WTC11 (cell line): ENCODE data around the gene PIGR. TPM values are rescaled to one million over a fixed set of nuclear protein-coding genes. Genes with fewer than 3 reads are reported as not detected.

Experiments used
- ATAC-seq: fragments of 200-7000 bp; cut with Tn5 transposase; 2 replicates; pipeline ENCODE4 v1.10.0; 2021; ENCODE audit warnings: mild to moderate bottlenecking, moderate library complexity
- CTCF ChIA-PET: fragments of 300-600 bp; sonication (Branson Sonifier 250); formaldehyde crosslinking; loops from one replicate; lab custom pipeline; 2021; ENCODE audit warnings: antibody characterized with exemption; lab: Charles Lee
- POLR2A ChIA-PET: fragments of 350-600 bp; sonication (Branson Sonifier 250); formaldehyde crosslinking; loops from one replicate; lab custom pipeline; 2021; ENCODE audit warnings: antibody characterized with exemption; lab: Charles Lee
- DNase-seq: peaks from one replicate; pipeline ENCODE4 v3.0.0; 2021; ENCODE audit warnings: low spot score
- H3K27ac Mint-ChIP-seq: 2 replicates; pipeline ENCODE4 v1.8.0; 2021; ENCODE audit warnings: mixed read lengths
- H3K27me3 Mint-ChIP-seq: 2 replicates; pipeline ENCODE4 v1.8.0; 2021; ENCODE audit warnings: low read depth, mild to moderate bottlenecking, moderate library complexity, mixed read lengths
- H3K36me3 Mint-ChIP-seq: 2 replicates; pipeline ENCODE4 v1.8.0; 2021; ENCODE audit warnings: mixed read lengths
- H3K4me1 Mint-ChIP-seq: 2 replicates; pipeline ENCODE4 v1.8.0; 2022; ENCODE audit warnings: mixed read lengths
- H3K4me3 Mint-ChIP-seq: 2 replicates; pipeline ENCODE4 v1.8.0; 2021; ENCODE audit warnings: mild to moderate bottlenecking, moderate library complexity, mixed read lengths
- H3K9me3 Mint-ChIP-seq: 2 replicates; pipeline ENCODE4 v1.8.0; 2021; ENCODE audit warnings: mixed read lengths
- FOXP1 ChIP-seq: sonication (generic); formaldehyde crosslinking; IDR thresholded peaks from 2 replicates; pipeline ENCODE4 v1.8.0; 2022; ENCODE audit warnings: missing genetic modification reagents, mild to moderate bottlenecking, moderate library complexity, borderline replicate concordance
- MYBL2 ChIP-seq: sonication (generic); formaldehyde crosslinking; IDR thresholded peaks from 2 replicates; pipeline ENCODE4 v1.8.1; 2023; ENCODE audit warnings: mild to moderate bottlenecking, moderate library complexity, missing genetic modification reagents
- NFATC4 ChIP-seq: fragments of 250-450 bp; sonication (Bioruptor Pico); IDR thresholded peaks from 2 replicates; pipeline ENCODE4 v1.9.0; 2021; ENCODE audit warnings: mild to moderate bottlenecking
- PRRX2 ChIP-seq: fragments of 250-450 bp; sonication (Bioruptor Pico); IDR thresholded peaks from 2 replicates; pipeline ENCODE4 v1.8.0; 2021; ENCODE audit warnings: mild to moderate bottlenecking
- SMAD3 ChIP-seq: sonication (generic); formaldehyde crosslinking; IDR thresholded peaks from 2 replicates; pipeline ENCODE4 v1.8.0; 2022; ENCODE audit warnings: missing genetic modification reagents, mild to moderate bottlenecking, borderline replicate concordance
- TCF7 ChIP-seq: sonication (generic); formaldehyde crosslinking; IDR thresholded peaks from 2 replicates; pipeline ENCODE4 v1.8.0; 2022; ENCODE audit warnings: mild to moderate bottlenecking, low read depth, missing genetic modification reagents, moderate library complexity
- TP53 ChIP-seq: sonication (generic); formaldehyde crosslinking; IDR thresholded peaks from 2 replicates; pipeline ENCODE4 v1.8.1; 2023; ENCODE audit warnings: mild to moderate bottlenecking, missing genetic modification reagents
- ZNF396 ChIP-seq: fragments of 250-450 bp; sonication (Bioruptor Pico); IDR thresholded peaks from 2 replicates; pipeline ENCODE4 v1.8.0; 2021; ENCODE audit warnings: mild to moderate bottlenecking, moderate library complexity, borderline replicate concordance
- ZNF532 ChIP-seq: fragments of 250-450 bp; sonication (Bioruptor Pico); IDR thresholded peaks from 2 replicates; pipeline ENCODE4 v1.9.0; 2021; ENCODE audit warnings: mild to moderate bottlenecking, borderline replicate concordance
- total RNA-seq: library from RNA; stranded (reverse); gene quantifications from 3 replicates; pipeline ENCODE4 v1.2.3, GENCODE V29; 2021
- TF ChIP-seq, protein P1 (sequence below): sonication (generic); formaldehyde crosslinking; IDR thresholded peaks from 2 replicates; pipeline ENCODE4 v1.8.1; 2023; ENCODE audit warnings: mild to moderate bottlenecking, moderate library complexity, missing genetic modification reagents
- TF ChIP-seq, protein P2 (sequence below): sonication (generic); formaldehyde crosslinking; IDR thresholded peaks from 2 replicates; pipeline ENCODE4 v1.8.1; 2023; ENCODE audit warnings: mild to moderate bottlenecking, missing genetic modification reagents
- TF ChIP-seq, protein P3 (sequence below): sonication (generic); formaldehyde crosslinking; IDR thresholded peaks from 2 replicates; pipeline ENCODE4 v1.8.0; 2022; ENCODE audit warnings: mild to moderate bottlenecking, missing genetic modification reagents

Gene PIGR
- total RNA-seq, 1 experiment from 2014 or later, result 1.9 TPM

DNA sequence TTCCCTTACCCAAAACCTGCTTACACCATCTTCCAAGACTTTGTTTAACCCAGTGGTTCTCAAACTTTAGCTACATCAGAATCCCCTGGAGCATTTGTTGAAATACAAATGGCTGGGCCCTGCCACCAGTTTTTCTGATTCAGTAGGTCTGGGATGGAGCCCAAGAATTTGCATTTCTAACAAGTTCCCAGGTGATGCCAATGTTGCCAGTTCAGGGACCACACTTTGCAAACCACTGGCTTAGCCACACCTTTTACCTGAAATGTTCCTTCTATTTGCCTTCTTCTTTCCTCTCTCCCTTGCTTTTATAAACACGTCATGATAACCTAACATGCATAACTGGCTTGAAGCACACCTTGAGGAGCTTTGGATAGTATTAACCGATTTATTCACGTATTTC is 40.1 kb upstream of the PIGR start (continued):
- TF ChIP-seq MYBL2 (CRISPR knock-in tag), result no peak
- no peak for TF ChIP-seq TCF7 (CRISPR knock-in tag)
- no peak for TF ChIP-seq SMAD3 (CRISPR knock-in tag)
- no peak for TF ChIP-seq PRRX2 (CRISPR knock-in tag)
- TF ChIP-seq TP53 (CRISPR knock-in tag), result no peak
- no peak for TF ChIP-seq ZNF396 (CRISPR knock-in tag)
- TF ChIP-seq, protein P1, sequence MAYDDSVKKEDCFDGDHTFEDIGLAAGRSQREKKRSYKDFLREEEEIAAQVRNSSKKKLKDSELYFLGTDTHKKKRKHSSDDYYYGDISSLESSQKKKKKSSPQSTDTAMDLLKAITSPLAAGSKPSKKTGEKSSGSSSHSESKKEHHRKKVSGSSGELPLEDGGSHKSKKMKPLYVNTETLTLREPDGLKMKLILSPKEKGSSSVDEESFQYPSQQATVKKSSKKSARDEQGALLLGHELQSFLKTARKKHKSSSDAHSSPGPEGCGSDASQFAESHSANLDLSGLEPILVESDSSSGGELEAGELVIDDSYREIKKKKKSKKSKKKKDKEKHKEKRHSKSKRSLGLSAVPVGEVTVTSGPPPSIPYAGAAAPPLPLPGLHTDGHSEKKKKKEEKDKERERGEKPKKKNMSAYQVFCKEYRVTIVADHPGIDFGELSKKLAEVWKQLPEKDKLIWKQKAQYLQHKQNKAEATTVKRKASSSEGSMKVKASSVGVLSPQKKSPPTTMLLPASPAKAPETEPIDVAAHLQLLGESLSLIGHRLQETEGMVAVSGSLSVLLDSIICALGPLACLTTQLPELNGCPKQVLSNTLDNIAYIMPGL (CRISPR knock-in tag), result no peak
- TF ChIP-seq, protein P2, sequence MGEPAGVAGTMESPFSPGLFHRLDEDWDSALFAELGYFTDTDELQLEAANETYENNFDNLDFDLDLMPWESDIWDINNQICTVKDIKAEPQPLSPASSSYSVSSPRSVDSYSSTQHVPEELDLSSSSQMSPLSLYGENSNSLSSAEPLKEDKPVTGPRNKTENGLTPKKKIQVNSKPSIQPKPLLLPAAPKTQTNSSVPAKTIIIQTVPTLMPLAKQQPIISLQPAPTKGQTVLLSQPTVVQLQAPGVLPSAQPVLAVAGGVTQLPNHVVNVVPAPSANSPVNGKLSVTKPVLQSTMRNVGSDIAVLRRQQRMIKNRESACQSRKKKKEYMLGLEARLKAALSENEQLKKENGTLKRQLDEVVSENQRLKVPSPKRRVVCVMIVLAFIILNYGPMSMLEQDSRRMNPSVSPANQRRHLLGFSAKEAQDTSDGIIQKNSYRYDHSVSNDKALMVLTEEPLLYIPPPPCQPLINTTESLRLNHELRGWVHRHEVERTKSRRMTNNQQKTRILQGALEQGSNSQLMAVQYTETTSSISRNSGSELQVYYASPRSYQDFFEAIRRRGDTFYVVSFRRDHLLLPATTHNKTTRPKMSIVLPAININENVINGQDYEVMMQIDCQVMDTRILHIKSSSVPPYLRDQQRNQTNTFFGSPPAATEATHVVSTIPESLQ (CRISPR knock-in tag), result no peak
- TF ChIP-seq FOXP1 (CRISPR knock-in tag), result no peak
- no peak for TF ChIP-seq NFATC4 (CRISPR knock-in tag)

DNA sequence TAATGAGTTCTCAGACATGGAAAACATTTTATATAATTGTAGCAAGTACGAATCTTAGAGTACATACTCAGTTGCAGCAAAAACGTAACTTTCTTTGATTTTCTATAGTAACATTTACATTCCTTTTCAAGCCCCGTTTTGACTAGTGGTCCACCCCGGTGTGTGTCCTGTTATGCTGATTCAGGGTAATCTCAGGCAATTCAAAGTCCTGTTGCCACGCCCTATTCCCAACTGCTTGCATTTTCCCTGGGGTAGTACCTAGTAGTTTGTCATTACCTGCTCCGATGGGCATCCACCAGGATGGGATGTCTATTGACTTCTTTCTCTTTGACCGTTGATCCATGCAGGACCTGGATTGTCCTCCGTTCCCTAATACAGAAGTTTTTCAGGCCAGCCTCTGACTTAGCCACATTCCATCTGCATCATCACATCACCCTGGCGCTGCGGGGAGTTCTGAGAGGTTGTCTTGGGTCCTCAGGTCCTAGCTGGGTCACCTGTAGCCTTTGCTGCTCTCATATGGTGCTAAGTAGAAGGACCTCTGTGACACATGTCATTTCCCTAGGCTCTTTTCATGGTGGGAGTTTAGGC is 39.0 kb upstream of the PIGR start:
- DNase-seq, result no peak
- CTCF ChIA-PET, result interaction anchor here (0.7 kb wide), 1 partner anchor 251 kb away, joined by 3 read pairs; no protein-coding TSS in a partner anchor

More for the DNA sequence above, 39.0 kb upstream of the PIGR start:
- H3K36me3 Mint-ChIP-seq, result no peaks in the 10 kb centered on the region
- POLR2A ChIA-PET, result no interaction called here
- H3K27me3 Mint-ChIP-seq, result peaks cover 57% of the 10 kb centered on the region
- 0 out of 2 replicates have a peak overlapping the region, but pooled peaks have one; percentile 7 for H3K4me3 Mint-ChIP-seq
- no peak for TF ChIP-seq ZNF532 (CRISPR knock-in tag)
- TF ChIP-seq, protein P3, sequence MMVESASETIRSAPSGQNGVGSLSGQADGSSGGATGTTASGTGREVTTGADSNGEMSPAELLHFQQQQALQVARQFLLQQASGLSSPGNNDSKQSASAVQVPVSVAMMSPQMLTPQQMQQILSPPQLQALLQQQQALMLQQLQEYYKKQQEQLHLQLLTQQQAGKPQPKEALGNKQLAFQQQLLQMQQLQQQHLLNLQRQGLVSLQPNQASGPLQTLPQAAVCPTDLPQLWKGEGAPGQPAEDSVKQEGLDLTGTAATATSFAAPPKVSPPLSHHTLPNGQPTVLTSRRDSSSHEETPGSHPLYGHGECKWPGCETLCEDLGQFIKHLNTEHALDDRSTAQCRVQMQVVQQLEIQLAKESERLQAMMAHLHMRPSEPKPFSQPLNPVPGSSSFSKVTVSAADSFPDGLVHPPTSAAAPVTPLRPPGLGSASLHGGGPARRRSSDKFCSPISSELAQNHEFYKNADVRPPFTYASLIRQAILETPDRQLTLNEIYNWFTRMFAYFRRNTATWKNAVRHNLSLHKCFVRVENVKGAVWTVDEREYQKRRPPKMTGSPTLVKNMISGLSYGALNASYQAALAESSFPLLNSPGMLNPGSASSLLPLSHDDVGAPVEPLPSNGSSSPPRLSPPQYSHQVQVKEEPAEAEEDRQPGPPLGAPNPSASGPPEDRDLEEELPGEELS (CRISPR knock-in tag), result 0 out of 2 replicates have a peak, but pooled peaks have one; percentile 39
- peaks cover 35% of the 10 kb centered on the region for H3K4me1 Mint-ChIP-seq
- ATAC-seq, result peak; percentile 86
- H3K27ac Mint-ChIP-seq, result no peak overlapping the region
- H3K9me3 Mint-ChIP-seq, result no peaks in the 10 kb centered on the region
